ENCODE measurements around the gene RALA.

DNA sequence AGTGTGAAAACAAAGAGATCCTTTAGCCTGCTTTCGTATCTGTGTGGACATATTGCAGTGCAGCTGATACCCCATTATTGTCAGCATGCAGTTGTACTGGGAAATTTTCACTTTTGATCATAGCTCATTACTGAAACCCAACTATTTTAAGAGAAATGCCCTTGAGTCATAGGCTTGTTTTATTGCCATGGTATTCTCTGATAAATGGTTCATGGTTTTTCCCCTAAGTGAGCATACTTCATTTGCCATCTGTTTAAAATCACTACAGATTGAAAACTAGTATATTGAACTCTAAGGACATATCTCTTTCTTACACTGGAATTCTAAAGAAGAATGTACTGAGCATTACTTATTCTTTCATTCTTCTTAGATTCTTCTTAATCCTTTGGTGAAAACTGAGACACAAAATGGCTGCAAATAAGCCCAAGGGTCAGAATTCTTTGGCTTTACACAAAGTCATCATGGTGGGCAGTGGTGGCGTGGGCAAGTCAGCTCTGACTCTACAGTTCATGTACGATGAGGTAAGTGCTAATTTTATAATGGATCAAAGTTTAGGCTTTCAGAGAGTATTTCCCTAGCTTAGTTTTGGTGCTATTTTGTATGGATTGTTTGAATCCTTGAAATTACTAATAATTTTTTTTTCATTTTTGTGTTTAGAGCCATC lies 63.0 kb downstream of the RALA start:
- no peak for TF ChIP-seq CTCF (IDR thresholded peaks at IDR 0.05)
- no peak for TF ChIP-seq POLR2A (IDR thresholded peaks at IDR 0.05)

Data from thyroid gland (tissue), 4 donors.